BE2C (cell line): ENCODE results near the gene RPRML.

Experiments used
- DNase-seq: peaks from one replicate; pipeline ENCODE4 v3.0.0-alpha.2; 2020
- H3K27me3 ChIP-seq: fragments of 250-450 bp; sonication (Bioruptor Pico); 2 replicates; pipeline ENCODE4 v1.5.1; 2020; ENCODE audit warnings: mild to moderate bottlenecking
- H3K36me3 ChIP-seq: fragments of 250-450 bp; sonication (Bioruptor Pico); 2 replicates; pipeline ENCODE4 v1.5.1; 2020; ENCODE audit warnings: mild to moderate bottlenecking
- H3K4me1 ChIP-seq: fragments of 250-450 bp; sonication (Bioruptor Pico); 2 replicates; pipeline ENCODE4 v1.5.1; 2020
- H3K4me3 ChIP-seq: 2 replicates; pipeline ENCODE4 v1.5.1; 2011; ENCODE audit warnings: low read depth, low read length
- H3K9me3 ChIP-seq: fragments of 250-450 bp; sonication (Bioruptor Pico); 2 replicates; pipeline ENCODE4 v1.5.1; 2020
- TF ChIP-seq, protein P1 (sequence below): IDR thresholded peaks from 2 replicates; pipeline ENCODE4 v1.5.1; 2012; ENCODE audit warnings: mild to moderate bottlenecking, low read depth, low read length

Gene RPRML

DNA sequence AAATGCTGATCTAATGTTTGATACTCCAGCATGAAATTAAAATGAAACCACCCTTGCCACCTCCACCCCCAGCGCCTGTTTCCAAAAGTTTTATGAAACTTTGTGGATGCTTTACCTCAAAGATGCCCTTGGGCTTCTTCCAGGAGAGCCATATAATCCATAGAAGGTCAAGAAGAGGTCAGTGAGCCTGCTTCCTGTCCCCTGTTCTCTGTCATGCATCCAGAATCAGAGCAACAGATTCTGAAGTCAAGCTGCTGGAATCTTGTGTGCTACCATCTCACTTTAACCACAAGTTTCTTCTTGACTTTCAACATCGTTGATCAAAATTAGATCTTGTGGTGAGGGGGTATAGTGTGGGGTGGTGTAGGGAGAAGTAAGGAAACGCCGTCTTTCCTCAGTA, 47.5 kb downstream of the RPRML start:
- no peaks in the 10 kb centered on the region for H3K27me3 ChIP-seq
- H3K4me3 ChIP-seq, result no peak overlapping the region
- H3K9me3 ChIP-seq, result no peaks in the 10 kb centered on the region
- peaks cover 61% of the 10 kb centered on the region for H3K36me3 ChIP-seq
- peaks cover 16% of the 10 kb centered on the region for H3K4me1 ChIP-seq
- DNase-seq, result no peak
- TF ChIP-seq, protein P1, sequence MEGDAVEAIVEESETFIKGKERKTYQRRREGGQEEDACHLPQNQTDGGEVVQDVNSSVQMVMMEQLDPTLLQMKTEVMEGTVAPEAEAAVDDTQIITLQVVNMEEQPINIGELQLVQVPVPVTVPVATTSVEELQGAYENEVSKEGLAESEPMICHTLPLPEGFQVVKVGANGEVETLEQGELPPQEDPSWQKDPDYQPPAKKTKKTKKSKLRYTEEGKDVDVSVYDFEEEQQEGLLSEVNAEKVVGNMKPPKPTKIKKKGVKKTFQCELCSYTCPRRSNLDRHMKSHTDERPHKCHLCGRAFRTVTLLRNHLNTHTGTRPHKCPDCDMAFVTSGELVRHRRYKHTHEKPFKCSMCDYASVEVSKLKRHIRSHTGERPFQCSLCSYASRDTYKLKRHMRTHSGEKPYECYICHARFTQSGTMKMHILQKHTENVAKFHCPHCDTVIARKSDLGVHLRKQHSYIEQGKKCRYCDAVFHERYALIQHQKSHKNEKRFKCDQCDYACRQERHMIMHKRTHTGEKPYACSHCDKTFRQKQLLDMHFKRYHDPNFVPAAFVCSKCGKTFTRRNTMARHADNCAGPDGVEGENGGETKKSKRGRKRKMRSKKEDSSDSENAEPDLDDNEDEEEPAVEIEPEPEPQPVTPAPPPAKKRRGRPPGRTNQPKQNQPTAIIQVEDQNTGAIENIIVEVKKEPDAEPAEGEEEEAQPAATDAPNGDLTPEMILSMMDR, result no peak

DNA sequence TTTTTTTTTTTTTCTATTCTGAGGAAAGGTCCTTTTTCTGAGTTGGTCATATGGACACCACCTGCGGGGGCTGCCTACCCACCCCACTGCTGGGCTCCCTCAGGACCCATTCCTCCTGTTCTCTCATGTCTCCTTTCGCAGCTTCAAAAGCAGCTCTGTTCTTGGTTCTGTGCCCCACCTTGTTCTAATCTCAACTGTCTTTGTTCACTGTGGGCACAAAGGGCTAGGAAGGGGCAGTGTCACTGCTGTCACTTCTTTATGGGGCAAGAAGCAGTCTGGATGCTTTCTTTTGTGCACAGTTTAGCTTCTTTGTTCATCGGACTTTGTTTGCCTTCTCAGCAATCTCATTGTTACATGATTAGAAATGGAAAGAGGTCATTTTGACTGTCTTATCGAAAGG, 49.0 kb downstream of the RPRML start:
- TF ChIP-seq, protein P1, result no peak
- H3K4me1 ChIP-seq, result peaks cover 16% of the 10 kb centered on the region
- H3K9me3 ChIP-seq, result no peaks in the 10 kb centered on the region
- no peak overlapping the region for H3K4me3 ChIP-seq
- DNase-seq, result no peak
- H3K36me3 ChIP-seq, result peaks cover 46% of the 10 kb centered on the region
- no peaks in the 10 kb centered on the region for H3K27me3 ChIP-seq

DNA sequence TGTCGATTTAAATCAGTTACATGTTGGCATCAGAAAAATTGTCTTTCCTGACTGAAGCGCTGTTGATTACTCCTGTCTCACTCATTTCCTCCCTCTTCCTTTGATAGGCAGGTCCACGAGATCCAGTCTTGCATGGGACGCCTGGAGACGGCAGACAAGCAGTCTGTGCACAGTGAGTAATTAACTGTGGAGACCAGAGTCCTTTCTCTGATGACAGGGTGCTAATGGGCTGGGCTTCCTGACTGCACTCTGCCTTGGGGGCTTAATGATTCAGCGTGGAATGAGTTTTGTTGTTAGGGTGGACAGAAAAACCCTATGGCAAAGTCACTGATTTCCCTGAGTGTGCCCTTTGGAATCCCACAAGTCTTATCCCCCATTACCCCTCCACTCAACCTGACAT, 49.6 kb downstream of the RPRML start:
- Histone ChIP-seq H3K9me3 (no peaks in the 10 kb centered on the region), H3K4me3 (no peak overlapping the region), H3K27me3 (no peaks in the 10 kb centered on the region), H3K36me3 (peaks cover 40% of the 10 kb centered on the region), H3K4me1 (peaks cover 16% of the 10 kb centered on the region)
- peak; percentile 53 for DNase-seq
- TF ChIP-seq, protein P1, result no peak

DNA sequence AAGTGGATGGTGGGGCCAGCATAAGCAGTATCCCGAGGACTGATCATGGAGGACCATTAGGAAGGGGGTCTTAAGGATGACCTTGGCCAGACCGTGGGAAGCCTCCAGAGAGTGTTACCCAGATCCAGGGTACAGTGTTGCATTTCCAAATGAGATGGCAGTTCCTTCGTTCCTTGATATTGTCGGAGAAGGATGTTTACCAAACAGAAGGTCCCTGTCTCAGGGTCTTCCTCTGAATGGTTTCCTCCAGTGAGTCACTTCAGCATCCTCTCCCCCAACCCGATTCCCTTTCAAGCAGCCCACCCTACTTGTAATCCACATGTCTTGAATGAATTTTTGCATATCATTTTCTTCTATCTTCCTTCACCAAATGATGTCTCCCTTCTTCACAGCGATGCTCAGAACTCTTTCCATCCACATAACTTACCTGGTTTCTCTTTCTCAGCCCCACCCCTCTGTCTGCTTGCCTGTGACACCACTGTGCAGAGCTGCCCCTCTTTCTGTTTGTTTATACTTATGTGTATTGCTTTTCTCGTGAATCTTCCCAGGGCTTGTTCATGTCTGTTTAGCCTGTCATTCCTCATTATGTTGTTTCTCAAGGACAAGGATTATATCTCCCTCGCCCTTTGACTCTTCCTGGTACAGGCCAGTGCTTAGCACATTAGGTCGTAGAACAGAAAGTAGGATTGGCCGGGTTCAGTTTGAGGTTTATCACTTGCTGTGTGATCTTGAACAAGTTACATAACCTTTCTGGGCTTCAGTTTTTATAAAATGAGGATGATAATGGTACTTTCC, 50.4 kb downstream of the RPRML start:
- no peak for DNase-seq
- Histone ChIP-seq H3K36me3 (peaks cover 35% of the 10 kb centered on the region), H3K4me3 (no peak overlapping the region), H3K4me1 (peaks cover 16% of the 10 kb centered on the region), H3K27me3 (no peaks in the 10 kb centered on the region), H3K9me3 (no peaks in the 10 kb centered on the region)
- TF ChIP-seq, protein P1, result no peak
